Right lung (tissue), 5 donors: ENCODE measurements around the gene TMEM43. TPM values are rescaled to one million over a fixed set of nuclear protein-coding genes. Genes with fewer than 3 reads are reported as not detected.

Source experiments
- DNase-seq, 2 donors: peaks; one replicate each; pipeline ENCODE4 v3.0.0-alpha.2; 2013
- polyA plus RNA-seq, 5 donors: library from polyadenylated mRNA; unstranded; fragments of 120-200 nt; gene quantifications; one replicate each; pipeline versions ENCODE4 v1.2.1 to v1.2.3, GENCODE V29; 2013; ENCODE audit warnings: inconsistent platforms in 1 of 5, low replicate concordance in 1 of 5; ENCODE audit not compliant: insufficient read length in 5 of 5, insufficient read depth in 1 of 5

Gene TMEM43
- polyA plus RNA-seq, 5 donors: 61.5 to 65.8 (median 62.1) TPM

DNA sequence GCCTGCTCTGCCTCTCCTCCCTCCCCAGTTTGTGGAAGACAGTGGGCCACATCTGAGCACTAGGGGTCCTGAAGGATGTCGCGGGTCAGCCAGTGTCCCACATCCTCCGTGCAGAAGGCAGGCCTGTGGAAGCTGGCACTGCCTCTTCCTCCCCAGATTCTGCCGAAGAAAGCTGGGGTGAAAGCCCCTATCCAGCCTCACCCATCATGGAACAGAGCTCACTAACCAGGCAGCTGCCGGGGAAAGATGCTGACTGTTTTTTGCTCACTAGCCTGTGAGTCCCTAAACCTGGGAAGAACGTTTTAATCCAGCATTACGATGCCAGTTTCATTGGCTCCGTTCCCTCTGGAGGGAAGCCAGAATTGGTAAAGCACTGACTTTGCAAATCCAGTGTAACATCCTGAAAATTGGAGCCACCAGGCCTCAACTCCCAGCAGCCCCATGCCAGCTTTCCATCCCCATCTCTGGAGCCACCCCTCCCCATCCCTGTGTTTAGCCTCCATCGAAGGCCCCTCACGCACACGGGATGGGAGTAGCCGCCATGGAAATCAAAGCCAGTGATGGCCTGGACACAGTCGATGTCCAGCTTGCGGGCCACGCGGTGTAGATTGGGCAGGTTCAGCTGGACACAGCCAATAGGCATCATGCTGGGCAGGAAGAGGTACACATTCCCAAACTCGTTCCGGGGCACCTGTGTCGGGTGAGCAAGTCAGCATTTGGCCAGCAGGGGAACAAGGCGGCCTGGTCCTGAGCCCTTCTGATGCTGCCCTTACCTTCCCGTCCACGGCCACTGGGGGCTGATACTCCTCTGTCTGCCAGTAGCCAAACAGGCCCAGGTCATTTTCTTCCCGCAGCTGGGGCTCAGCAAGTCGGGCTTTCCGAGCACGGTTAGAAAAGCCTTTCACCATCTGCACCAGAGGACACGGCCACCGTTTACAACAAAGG lies 23.5 kb downstream of the TMEM43 start:
- no peak for DNase-seq

DNA sequence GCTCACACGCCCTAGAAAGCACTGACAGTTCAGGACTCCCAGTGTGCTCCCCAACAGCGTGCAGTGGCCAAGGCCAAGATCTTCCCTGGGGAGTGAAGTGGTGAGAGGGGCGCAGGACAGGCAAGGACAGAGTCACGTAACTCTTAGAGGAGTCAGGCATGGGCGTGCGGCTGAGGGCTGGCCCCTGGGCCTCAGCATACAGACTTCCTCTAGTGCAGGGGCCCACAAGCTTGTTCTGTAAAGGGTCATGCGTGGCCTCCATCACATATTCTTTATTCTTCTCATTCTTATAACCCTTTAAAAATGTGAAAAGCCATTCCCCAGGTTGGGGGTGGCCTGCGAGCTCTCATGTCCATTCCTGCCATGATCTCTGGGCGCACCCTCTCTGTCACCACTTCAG lies 25.2 kb downstream of the TMEM43 start:
- no peak for DNase-seq

DNA sequence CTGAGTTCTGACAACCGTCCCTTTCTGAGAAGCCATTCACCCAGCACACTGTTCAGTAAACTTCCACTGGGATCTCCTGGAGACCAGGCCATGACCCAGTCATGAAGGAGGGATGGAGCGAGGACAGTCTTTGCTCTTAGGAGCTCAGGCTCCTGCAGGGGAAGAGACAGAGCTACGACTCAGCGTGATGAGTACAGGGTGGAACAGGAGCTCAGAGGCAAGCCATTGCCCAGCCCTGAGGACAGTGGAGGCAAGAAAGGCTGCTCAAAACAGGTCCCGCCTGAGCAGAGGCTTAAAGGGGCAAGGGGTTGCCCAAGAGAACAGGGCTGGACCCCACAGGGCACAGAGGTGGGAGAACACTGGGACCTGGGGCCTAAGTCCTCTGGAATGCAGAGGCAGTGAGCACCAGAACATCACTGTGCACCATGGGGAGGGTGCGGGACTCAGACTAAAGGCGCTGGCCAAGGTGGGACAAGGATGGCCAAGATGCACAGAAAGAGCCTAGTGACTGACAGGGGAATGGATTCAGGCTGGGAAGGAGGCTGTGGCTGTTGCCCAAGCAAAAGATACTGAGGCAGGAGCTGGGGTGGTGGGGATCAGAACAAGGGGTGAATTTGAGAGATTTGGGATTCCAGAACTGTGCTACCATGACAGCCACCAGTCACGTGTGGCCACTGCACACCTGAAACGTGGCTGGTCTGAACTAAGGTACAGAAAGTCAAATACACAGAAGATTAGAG lies 25.8 kb downstream of the TMEM43 start:
- DNase-seq: no peak

DNA sequence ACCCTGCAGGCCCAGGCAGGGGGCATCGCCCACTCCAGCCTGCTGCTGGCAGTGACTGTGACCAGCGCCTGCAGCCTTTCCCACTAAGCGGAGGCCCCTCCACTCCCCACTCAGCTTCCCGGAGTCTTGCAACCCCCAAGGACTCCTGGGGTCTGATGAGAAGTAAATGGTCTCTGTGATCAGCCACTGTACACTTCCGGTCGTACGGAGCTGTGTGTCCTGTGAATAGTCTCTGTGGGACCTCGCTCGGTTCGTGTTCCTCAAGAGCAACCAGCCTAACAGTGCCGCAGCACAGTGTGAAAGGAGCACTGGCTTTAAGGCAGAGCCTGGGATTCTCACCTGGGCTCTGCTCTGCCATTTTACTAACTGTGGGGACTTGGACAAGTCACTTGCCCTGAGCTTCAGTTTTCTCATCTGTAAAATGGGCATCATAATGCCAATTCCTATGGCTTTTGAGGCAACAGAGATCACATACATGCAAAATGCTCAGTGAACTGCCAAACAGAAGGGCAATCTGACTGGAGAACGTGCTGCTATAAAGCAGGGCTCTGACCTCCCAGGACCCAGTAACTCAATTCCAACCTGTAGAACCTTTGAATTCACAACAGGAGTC lies 26.7 kb downstream of the TMEM43 start:
- DNase-seq: no peak

DNA sequence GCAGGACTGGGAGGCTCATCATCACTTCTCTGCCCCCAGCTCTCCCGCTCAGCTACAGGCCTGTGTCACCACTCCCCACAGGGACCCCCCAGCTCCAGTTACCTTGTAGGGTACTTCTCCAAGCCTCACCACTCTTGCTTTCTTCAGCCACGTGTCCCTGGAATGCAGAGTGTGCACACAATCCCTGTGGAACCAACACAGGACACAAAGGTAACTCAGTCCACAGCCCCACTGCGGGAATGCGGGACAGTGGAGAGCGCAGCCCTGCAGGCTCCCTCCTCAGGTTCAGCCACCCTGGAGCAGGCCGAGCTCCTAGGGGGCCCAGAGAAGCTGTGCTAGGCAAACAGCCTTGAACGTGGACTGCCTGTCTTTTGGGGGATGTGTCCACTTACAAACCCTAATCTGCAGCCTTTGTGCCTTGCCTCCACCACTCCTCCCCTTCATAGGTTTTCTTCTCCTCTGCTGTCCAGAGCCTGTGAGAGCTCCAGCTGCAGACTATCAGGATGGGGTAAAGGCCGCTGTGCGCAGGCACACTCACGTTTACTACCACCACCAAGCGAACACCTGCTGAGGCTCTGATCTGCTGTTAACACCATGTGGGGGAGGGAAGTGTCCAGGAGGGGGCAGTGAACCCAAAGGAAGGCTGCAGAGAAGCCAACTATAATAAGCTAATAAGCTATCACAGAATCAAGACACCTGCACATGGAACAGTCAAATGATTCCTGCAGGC lies 27.5 kb downstream of the TMEM43 start:
- no peak for DNase-seq

DNA sequence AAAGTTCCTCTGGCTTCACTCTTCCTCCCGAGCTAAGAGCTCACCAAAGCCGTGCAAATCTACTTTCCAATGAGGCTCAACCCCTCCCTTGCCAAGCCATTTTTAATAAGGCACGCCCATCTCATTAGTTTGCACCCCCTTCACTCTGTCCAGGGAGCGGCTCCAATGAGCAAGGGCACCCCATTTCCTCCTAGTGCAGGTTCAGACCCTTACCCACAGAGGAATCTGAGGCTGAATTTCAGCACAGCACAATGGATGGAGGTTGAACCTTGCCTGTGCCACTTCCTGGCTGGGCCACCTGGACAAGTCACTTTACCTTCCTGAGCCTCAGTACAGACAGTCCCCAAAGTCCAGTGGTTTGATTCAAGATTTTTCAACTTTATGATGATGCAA lies 28.1 kb downstream of the TMEM43 start:
- no peak for DNase-seq

DNA sequence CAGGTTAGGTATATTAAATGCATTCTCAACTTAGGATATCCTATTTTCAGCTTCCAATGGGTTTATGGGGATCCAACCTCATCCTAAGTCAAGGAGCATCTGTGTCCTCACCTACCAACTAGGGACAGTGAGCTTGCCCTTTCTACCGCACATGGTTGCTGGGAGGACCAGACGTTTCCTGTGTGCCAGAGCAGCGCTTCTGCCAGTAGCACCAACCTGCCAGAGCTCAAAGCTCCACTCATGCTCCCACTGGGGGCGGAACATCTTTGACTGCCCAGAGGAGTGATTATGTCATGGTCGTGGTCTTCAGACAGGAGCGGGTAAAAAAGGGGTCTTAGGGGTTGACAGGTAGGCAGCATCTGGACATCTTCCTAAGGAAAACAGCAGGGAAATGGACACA lies 28.8 kb downstream of the TMEM43 start:
- DNase-seq: no peak

DNA sequence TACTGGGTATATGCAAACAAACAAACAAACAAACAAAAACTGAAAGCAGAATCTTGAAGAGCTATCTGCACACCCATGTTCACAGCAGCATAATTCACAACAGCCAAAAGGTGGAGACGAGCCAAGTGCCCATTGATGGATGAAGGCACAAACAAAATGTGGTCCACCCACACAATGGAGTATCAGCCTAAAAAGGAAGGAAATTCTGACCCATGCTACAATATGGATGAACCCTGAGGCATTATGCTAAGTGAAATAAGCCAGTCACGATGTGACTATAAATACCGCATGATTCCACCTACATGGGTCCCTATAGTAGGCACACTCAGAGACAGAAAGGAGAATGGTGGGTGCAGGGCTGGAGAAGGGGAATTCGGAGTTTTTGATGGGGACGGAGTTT lies 29.4 kb downstream of the TMEM43 start:
- no peak for DNase-seq

DNA sequence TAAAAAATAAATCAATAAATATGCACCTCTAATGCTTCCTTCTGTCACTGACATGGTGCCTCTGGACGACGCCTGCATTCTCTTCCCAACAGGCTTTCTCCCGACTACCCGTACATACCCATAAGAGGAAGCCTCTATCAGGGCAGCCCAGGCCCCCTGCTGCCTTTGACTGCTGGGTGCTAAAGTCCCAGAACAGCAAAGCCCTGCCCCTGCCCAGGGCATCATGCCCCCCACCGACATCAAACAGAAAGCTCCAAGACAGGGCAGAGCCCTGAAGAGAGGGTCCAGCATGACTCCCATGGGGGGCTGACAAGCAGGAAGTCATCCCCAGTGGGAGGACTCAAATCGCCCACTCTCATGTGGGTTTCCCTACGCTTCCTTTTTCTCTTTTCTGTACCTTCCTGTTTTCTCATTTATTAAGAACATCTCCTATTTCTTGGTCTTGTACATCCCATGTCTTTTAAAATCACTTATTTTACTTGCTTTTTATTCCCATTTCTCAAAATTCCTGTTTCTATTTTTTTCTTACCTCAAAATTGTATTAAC lies 30.1 kb downstream of the TMEM43 start:
- DNase-seq: no peak

DNA sequence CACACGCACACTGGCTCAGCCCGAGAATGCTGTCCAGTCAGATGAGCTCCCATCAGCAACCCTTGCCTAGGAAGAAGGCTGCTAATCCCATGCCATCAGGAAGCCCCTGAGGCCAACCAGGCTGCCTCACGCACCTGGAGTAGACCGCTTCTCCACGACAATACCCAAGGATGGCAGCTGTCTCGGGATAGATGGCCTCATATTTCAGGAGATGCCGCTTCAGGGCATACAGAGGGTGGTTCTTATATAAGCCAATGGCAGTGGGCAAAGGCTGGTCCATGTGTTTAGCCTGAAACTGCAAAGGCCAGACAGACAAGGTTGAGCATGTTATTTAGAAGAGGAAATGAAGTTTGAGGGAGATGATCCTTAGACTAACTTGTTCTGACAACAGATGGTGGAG lies 31.3 kb downstream of the TMEM43 start:
- DNase-seq: no peak

DNA sequence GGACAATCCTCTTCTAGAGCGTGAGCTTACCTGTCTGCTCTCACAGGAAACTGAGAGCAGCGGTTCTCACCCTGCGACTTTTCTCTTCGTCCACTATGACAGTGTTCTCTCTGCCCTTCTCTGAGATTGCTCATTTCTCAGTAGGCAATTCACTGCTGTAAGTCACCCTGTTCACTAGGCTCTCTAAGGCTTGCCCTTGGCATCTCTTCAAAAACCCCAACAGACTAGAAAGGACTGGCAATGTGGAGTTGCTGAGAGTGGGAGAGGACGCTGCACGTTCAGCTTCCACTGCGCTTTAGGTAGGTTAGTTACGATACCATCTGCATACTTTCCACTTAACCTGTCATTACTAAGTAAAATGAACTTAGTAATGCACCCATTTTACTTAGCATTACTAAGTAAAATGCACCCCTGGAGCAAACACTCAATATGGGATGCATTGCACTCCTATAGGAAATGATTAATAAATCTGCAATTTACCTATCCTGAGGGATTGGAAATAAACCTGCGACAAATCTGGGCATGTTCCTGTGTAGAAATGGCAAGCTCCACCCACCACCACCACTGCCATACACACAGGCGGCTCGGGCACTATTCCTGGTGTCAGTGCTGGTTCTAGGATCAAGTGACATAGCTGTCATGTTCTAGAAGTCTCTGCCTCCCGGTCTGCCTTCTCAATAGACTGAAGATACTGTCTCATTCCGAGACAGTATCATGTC lies 32.1 kb downstream of the TMEM43 start:
- DNase-seq: no peak

DNA sequence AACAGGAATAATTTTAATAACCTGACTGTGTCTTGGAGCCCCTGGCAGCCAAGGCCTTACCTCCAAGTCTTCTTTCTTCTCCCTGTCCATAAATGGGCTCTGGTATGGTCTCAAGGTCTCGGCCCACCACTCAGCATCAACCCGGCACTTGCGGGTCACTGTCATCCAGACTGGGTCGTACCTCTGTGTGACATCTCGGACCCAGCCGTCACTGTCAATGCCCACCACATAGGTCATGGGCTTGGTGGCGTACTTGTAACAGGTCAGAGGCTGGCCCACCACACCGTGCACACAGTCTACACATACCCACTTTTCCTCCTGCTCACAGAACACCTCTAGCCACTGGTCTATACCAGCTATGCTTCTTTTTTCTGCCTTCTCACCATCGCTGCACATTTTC lies 33.1 kb downstream of the TMEM43 start:
- no peak for DNase-seq

DNA sequence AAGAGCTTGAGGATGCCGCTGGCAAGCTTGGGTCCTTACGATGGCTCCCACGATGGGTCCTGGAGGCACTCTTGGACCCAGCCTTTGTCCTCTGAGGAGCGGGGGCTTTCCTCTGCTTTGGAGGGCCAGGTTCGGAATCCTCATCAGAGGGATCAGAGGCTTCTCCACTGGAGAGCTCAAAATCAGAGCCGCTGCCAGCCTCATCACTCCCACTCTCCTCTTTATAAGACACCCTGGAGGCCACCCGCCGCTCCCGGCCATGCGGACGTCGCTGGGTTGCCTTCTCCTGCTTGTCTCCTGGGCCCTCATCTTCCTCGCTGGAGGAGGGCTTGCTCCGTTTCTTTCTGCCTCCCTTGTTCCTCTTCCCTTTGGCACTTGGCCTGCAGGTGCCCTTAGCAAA lies 33.5 kb downstream of the TMEM43 start:
- no peak for DNase-seq

DNA sequence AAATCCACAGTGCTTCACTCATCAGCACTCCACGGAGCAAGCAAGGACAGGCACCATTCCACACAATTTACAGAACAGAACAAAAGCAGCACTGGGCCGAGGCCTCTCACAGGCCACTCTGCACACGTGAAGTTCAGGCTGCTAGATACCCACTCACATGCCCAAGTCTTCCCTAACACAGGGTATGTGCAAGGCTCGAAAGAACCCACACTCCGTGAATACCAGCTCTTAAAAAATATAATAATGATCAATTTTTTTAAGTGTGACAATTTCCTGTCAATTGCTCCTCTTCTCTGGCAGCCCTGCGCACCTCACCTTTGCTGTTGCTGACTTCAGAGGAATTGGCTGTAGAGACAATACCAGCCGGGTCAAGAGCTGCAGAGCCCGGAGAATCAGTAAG lies 34.6 kb downstream of the TMEM43 start:
- no peak for DNase-seq

DNA sequence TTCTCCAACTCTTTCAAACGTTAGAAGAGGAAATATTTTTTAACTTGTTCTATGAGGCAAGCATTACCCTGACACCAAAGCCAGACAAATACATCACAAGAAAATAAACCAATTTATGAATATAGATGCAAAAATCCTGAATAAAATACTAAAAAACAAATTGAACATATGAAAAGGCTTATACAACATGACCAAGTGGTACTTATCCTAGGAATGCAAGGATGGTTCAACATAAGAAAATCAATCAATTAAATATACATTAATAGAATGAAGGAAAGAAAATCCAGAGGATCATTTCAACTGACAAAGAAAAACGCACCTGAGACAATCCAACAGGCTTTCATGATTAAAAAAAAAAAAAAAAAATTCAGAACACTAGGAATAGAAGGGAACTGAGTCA lies 36.4 kb downstream of the TMEM43 start:
- DNase-seq: no peak

DNA sequence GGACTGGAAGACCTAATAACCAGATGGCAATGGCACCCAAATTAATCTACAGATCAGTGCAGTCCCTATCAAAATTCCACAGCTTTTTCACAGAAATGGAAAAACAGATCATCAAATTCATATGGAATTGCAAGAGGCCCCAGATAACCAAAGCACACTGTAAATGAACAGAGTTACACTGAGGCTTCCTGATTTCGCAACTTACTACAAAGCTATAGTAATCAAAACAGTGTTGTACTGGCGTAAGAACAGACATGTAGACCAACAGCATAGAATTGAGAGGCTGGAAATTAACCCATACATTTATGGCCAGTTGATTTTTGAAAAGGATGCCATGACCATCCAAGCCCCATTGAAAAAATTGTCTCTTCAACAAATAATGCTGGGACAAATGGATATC lies 37.3 kb downstream of the TMEM43 start:
- no peak for DNase-seq

DNA sequence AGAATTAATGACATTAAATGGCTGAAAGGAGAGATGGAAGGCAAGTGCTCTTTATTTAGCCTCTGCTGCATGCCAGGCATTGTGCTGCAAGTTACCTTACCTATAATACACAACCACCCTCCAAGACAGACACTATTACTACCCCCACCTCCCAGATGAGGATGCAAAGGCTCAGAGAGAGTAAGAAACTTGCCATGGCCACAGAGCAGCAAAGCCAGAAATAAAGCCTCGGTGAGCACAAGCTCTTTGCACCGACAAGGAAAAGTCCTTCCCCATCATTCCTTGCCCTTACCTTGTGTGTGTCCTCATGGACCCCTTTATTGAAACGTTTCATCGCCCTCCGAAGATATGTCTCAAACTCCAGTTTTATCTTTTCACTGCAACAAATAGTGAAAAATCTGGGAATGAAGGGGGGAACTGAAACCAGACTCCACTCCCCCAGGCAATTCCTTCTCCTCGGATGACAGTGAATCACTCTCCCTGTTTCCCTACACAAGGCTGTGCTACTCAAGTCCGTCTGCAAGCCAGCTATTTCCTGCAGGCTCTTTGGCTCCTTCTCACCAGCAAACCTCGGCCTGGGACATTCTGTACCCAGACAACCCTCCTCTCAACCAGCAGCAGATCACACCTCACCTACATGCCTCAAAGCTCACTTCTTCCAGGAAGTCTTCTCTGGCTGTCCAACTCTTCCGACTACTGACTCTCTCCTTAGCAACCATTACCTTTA lies 42.2 kb downstream of the TMEM43 start:
- DNase-seq: no peak

DNA sequence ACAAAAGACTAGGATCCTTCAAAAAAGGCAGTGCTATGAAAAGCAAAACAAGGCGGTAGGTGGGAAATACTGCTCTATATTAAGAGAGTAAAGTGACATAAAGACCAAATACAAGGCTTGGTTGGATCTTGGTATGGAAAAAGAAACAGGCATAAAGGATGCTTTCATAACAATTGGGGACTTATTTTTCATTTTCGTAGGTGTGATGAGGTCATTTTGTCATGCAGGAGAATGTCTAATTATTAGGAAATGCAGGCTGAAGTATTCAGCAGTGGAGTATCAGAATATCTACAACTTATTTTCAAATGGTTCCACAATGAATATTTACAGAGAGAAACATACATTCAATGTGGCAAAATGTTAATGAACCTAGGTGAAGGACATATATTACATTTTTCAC lies 44.6 kb downstream of the TMEM43 start:
- no peak for DNase-seq

DNA sequence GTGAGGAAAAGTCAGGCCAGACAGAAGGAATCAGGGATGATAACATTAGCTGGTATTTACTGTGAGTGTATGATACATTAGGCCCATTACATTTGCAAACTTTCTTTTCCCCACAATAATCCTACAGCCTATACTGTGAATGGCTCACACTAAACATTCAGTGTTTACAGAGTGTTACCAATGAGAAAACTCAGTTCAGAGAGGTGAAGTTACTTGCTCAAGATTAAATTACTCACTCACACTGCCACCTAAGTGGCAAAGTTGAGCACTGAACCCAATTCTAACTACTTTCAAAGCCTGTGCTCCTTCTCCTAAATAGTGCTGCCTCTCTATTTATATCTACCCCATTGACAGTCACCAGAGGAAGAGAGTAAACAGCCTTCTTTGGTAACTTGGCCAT lies 45.0 kb downstream of the TMEM43 start:
- no peak for DNase-seq

DNA sequence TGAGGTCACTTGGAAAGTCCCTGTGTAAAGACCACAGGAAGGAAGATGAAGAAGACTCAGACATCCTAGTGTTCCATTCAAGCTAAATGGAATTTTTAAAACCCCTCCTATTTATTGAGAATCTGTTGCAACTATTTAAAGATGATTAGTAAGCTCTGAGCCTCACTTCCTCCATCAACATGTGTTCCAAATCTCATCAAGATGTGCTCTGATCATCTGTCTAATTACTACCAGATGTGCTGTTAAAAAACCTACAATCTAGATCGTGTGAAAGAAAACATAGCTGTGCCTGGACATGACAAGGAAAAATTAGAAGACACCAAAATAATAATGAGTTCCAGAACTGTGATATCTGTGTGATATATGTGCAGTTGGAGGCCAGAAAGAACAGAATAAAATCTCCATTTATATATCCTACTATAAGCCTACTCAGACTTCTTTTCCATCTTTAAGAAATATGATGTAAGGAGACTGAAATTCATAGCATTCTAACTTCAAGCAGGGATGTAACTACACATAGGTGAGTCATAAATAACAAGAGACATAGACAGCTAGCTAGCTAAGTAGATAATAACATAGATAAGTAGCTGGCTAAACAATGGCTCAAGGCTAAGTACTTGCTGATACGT lies 45.8 kb downstream of the TMEM43 start:
- no peak for DNase-seq
